HG03280 (cell line): ENCODE data around the gene CRYBG1.
"Not testable (repeated sequence)": the region's sequence is repeated elsewhere in the genome, so short reads cannot be mapped to it uniquely, and the experiment has no call there.

Experiments
- ATAC-seq: cut with Tn5 transposase; IDR thresholded peaks from one replicate; pipeline ENCODE4 v1.9.1; 2021; ENCODE audit warnings: mild to moderate bottlenecking, moderate library complexity; ENCODE audit not compliant: unreplicated experiment

CRYBG1 gene

GRCh38 chr6:106581468-106581867 is 221.0 kb downstream of the CRYBG1 start:
- no peak for ATAC-seq

- no peak for ATAC-seq
Observed at GRCh38 chr6:106586815-106587415, 226.4 kb downstream of the CRYBG1 start.

- ATAC-seq = not testable (repeated sequence)
Observed at GRCh38 chr6:106588937-106589336, 228.4 kb downstream of the CRYBG1 start.

GRCh38 chr6:106591111-106591825 is 230.8 kb downstream of the CRYBG1 start:
- no peak for ATAC-seq

GRCh38 chr6:106599440-106599839 is 238.9 kb downstream of the CRYBG1 start:
- ATAC-seq = no peak

GRCh38 chr6:106600329-106600728 is 239.8 kb downstream of the CRYBG1 start:
- no peak for ATAC-seq

GRCh38 chr6:106608080-106608668 is 247.7 kb downstream of the CRYBG1 start:
- peak; percentile 65 for ATAC-seq

GRCh38 chr6:106609699-106610098 is 249.2 kb downstream of the CRYBG1 start:
- no peak for ATAC-seq

GRCh38 chr6:106611030-106611429 is 250.5 kb downstream of the CRYBG1 start:
- no peak for ATAC-seq

GRCh38 chr6:106612671-106613416 is 252.3 kb downstream of the CRYBG1 start:
- ATAC-seq = no peak

- ATAC-seq = no peak
Observed at GRCh38 chr6:106613590-106613989, 253.1 kb downstream of the CRYBG1 start.

GRCh38 chr6:106614166-106614565 is 253.6 kb downstream of the CRYBG1 start:
- no peak for ATAC-seq

- no peak for ATAC-seq
Observed at GRCh38 chr6:106614592-106615257, 254.2 kb downstream of the CRYBG1 start.

- no peak for ATAC-seq
Observed at GRCh38 chr6:106617302-106617701, 256.8 kb downstream of the CRYBG1 start.

GRCh38 chr6:106617857-106618256 is 257.3 kb downstream of the CRYBG1 start:
- ATAC-seq = no peak

GRCh38 chr6:106618324-106618723 is 257.8 kb downstream of the CRYBG1 start:
- ATAC-seq = no peak

GRCh38 chr6:106619223-106619622 is 258.7 kb downstream of the CRYBG1 start:
- no peak for ATAC-seq

GRCh38 chr6:106620931-106621672 is 260.6 kb downstream of the CRYBG1 start:
- ATAC-seq = no peak
